ENCODE measurements around the gene PRDM13.

- TF ChIP-seq POLR2AphosphoS5 (IDR thresholded peaks at IDR 0.05) (no peak), POLR2A (IDR thresholded peaks at IDR 0.05) (no peak)
These were observed 6.1 kb downstream of the PRDM13 start for GRCh38 chr6:99612551-99613408.

Measured in transverse colon (tissue), 3 donors.